ENCODE data around the gene TRIOBP. TPM values are rescaled to one million over a fixed set of nuclear protein-coding genes. Genes with fewer than 3 reads are reported as not detected.

The TRIOBP gene
- total RNA-seq, 2 donors from 2014 or later = 114 to 115 TPM

DNA sequence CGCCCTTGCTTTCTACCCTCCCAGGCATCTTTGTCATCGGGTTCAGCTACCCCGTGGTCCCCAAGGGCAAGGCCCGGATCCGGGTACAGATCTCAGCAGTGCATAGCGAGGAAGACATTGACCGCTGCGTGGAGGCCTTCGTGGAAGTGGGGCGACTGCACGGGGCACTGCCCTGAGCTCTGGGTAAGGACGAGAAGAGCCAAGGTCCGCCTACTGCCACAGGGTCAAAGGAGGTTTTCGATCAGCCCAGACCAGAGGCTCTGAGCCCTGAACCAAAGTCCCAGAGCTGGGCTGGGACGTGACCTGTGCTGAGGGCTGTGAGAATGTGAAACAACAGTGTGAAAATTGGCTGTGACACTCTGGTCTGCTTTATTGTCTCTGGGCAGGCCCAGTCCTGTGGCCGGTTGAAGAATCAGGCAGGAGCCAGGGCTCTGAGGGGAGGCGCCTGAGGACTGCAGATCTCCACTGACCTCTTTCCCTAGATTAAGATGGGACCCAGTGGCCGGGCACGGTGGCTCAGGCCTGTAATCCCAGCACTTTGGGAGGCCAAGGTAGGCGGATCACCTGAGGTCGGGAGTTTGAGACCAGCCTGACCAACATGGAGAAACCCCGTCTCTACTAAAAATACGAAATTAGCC, 119.8 kb downstream of the TRIOBP start:
- no peaks in the 10 kb centered on the region for H3K27me3 ChIP-seq (replicated peaks; ENCODE audit: insufficient read depth)
- no peak overlapping the region for H3K4me3 ChIP-seq
- intact Hi-C loops (cut with DNase I) = loop anchor here (1.0 to 2.0 kb wide), 2 partner anchors 47 to 148 kb away; no protein-coding TSS in a partner anchor
- H3K27ac ChIP-seq = no peak overlapping the region
- H3K4me1 ChIP-seq (replicated peaks) = peaks cover 8% of the 10 kb centered on the region
- no peak for DNase-seq (ENCODE audit: low spot score)
- peaks cover 0 to 14% of the 10 kb centered on the region in 2 donors for H3K36me3 ChIP-seq
- no peaks in the 10 kb centered on the region for H3K9me3 ChIP-seq
- TF ChIP-seq, protein P1, sequence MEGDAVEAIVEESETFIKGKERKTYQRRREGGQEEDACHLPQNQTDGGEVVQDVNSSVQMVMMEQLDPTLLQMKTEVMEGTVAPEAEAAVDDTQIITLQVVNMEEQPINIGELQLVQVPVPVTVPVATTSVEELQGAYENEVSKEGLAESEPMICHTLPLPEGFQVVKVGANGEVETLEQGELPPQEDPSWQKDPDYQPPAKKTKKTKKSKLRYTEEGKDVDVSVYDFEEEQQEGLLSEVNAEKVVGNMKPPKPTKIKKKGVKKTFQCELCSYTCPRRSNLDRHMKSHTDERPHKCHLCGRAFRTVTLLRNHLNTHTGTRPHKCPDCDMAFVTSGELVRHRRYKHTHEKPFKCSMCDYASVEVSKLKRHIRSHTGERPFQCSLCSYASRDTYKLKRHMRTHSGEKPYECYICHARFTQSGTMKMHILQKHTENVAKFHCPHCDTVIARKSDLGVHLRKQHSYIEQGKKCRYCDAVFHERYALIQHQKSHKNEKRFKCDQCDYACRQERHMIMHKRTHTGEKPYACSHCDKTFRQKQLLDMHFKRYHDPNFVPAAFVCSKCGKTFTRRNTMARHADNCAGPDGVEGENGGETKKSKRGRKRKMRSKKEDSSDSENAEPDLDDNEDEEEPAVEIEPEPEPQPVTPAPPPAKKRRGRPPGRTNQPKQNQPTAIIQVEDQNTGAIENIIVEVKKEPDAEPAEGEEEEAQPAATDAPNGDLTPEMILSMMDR (IDR thresholded peaks at IDR 0.05) = no peak
- TF ChIP-seq POLR2A (IDR thresholded peaks at IDR 0.05) = no peak
- no peak for TF ChIP-seq POLR2AphosphoS5 (IDR thresholded peaks at IDR 0.05)
- WGBS = 92% methylated on average over 23 of the region's 23 CpGs

DNA sequence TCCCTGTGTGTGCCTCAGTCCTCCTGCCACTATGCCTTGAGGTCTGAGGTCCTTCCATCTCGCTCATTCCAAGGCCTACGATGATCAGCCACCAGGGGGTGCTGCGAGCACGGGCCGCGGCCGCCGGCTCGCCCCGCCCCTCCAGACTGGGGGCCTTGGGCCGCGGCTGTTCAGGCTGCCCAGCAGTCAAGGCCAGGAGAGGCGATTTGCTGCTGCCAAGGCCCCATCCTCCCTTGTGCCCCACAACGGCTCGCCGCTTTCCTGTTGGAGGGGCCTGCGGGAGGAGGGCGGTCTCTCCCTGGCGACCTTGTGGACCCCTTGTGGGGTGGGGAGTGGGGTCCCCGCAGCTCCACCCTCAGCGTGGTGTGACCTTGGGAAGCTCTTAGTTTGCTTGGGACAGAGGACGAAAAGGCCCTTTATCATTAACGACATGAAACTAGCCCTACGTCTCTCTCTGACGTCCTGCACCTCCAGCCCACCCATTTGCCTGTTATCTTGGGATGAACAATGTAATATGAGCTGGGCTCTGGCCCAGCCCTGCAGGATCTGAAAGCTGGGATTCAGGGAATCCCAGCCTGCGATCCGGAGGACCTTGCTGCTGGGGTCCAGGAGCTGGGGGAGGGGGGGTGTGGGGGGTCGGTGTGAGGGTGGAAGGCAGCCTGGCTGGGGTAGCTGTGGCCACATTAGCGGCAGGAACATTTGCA, 121.0 kb downstream of the TRIOBP start:
- Histone ChIP-seq H3K4me1 (replicated peaks) (peaks cover 8% of the 10 kb centered on the region), H3K36me3 (peaks cover 0 to 11% of the 10 kb centered on the region in 2 donors), H3K27ac (peak overlapping the region in 1 of 2 donors; percentile 45), H3K27me3 (replicated peaks; ENCODE audit: insufficient read depth) (no peaks in the 10 kb centered on the region), H3K9me3 (no peaks in the 10 kb centered on the region), H3K4me3 (peak overlapping the region; percentile 12 to 23)
- 2% methylated on average over 26 of the region's 29 CpGs for WGBS
- intact Hi-C loops (cut with DNase I) = loop anchor here (1.0 to 2.0 kb wide), 2 partner anchors 45 to 147 kb away; no protein-coding TSS in a partner anchor
- peak; percentile 65 for DNase-seq (ENCODE audit: low spot score)
- TF ChIP-seq, protein P1 (IDR thresholded peaks at IDR 0.05) = peak; percentile 86 to 97 (median 95)
- TF ChIP-seq POLR2AphosphoS5 (IDR thresholded peaks at IDR 0.05) (peak; percentile 80), POLR2A (IDR thresholded peaks at IDR 0.05) (no peak)

DNA sequence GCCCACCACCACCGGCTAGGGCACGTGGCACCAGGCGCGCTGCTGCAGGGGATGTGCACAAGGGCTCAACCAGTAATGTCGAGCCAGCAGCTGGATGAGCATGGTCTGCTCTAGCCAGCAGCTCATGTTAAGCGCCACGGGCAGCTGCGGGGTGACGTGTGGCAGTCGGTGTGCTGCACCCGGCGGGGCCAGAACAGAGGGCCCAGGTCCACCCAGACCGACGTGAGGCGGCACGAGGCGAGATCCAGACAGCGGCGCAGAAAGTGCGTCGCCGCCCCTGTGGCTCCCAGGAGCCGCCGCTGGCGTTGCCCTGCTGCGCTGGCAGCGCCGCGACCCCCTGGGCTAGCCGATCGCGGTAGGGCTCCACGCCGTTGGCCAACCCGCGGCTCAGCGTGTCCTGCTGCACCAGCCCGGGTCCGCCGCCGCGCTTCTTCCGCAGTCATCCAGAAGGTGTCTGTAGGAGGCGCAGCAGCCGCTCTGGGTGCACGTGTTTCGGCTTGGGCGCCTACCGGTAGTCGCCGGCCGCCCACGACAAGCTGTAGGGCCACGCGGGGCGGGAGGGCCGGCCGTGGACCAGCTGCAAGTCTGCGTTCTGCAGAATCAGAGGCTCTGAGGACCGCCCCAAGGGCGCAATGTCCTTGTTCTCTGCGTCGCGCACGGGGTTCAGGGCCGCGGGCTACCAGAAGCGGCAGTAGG, 121.7 kb downstream of the TRIOBP start:
- H3K4me1 ChIP-seq (replicated peaks) = peaks cover 8% of the 10 kb centered on the region
- no peak overlapping the region for H3K27ac ChIP-seq
- peak; percentile 44 for DNase-seq (ENCODE audit: low spot score)
- 3% methylated on average over 36 of the region's 68 CpGs for WGBS
- peak overlapping the region in 1 of 2 donors; percentile 23 for H3K4me3 ChIP-seq
- H3K27me3 ChIP-seq (replicated peaks; ENCODE audit: insufficient read depth) = no peaks in the 10 kb centered on the region
- intact Hi-C loops (cut with DNase I) = no loop called here
- TF ChIP-seq, protein P1 (IDR thresholded peaks at IDR 0.05) = peak in 3 of 4 experiments; percentile 16 to 47 (median 47)
- TF ChIP-seq POLR2A (IDR thresholded peaks at IDR 0.05) (no peak), POLR2AphosphoS5 (IDR thresholded peaks at IDR 0.05) (peak; percentile 23)
- H3K9me3 ChIP-seq = no peaks in the 10 kb centered on the region
- peaks cover 0 to 7% of the 10 kb centered on the region in 2 donors for H3K36me3 ChIP-seq

DNA sequence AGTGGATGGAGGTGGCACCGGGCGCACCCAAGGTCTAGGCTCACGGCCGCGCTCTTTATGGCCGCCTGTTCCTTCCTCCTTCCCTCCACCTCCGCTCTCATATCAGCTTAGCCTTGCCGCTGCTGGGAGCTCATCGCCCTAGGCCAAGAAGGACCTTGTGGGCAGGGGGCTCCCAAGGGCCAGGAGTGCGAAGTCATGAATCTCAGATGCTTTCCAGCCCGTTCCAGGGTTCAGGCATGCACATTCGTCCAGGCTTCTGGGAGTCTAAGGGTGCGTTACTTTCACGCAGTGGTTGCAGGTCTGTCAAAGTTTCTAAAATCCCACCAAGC, 122.2 kb downstream of the TRIOBP start:
- Histone ChIP-seq H3K36me3 (peaks cover 0 to 7% of the 10 kb centered on the region in 2 donors), H3K9me3 (no peaks in the 10 kb centered on the region), H3K4me1 (replicated peaks) (peaks cover 8% of the 10 kb centered on the region), H3K27me3 (replicated peaks; ENCODE audit: insufficient read depth) (no peaks in the 10 kb centered on the region), H3K4me3 (peak overlapping the region in 1 of 2 donors; percentile 23), H3K27ac (no peak overlapping the region)
- DNase-seq (ENCODE audit: low spot score) = no peak
- intact Hi-C loops (cut with DNase I) = no loop called here
- TF ChIP-seq POLR2A (IDR thresholded peaks at IDR 0.05) (no peak), POLR2AphosphoS5 (IDR thresholded peaks at IDR 0.05) (no peak)
- TF ChIP-seq, protein P1 (IDR thresholded peaks at IDR 0.05) = no peak
- 26% methylated on average over 12 of the region's 14 CpGs for WGBS
